ENCODE measurements around the gene GDA. TPM values are rescaled to one million over a fixed set of nuclear protein-coding genes. Genes with fewer than 3 reads are reported as not detected.

The GDA gene
- total and polyA plus RNA-seq, 2 of the 8 experiments (the other 6 are each of a cell fraction or from before 2014, with no cell fraction given) = 0.35 to 3.0 TPM

DNA sequence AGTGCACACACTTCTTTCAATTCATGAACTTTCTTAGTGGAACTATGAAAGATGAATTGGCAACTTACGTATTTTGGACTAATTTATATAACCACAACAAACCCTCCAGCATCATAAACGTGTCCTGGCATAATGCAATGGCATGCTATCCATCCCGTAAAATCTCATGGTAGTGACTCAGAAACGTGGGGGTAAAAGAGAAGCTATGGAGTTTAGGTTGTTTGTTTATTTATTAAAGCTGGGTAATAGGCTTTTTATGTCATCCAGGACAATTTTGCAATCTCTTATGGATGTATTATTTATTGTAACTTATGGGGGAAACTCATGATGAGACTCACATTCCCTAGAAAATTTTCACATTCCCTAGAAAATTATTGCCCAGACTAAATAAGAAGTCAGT is 106.3 kb downstream of the GDA start:
- no peaks in the 10 kb centered on the region for H3K79me2 ChIP-seq (ENCODE audit: control insufficient read depth in 1 of 2, insufficient read depth in 2 of 2, low read length in 2 of 2)
- no peak overlapping the region for H2BK12ac ChIP-seq (ENCODE audit: low read depth, low read length)
- no peak overlapping the region for H2BK120ac ChIP-seq (replicated peaks; ENCODE audit: low read depth, low read length)
- H3K9me3 ChIP-seq (ENCODE audit: insufficient read depth in 2 of 2, low read depth in 1 of 2, low read length in 1 of 2) = peaks cover 4 to 8% of the 10 kb centered on the region in 2 experiments; a peak in 3 of 4 replicates
- H3K4me1 ChIP-seq (replicated peaks in 1 of 4; ENCODE audit: control insufficient read depth in 3 of 4, insufficient read depth in 4 of 4, low read length in 3 of 4) = no peaks in the 10 kb centered on the region
- ChIA-PET POLR2A (ENCODE audit: partially characterized antibody) (no interaction called here), CTCF (ENCODE audit: partially characterized antibody) (no interaction called here)
- H3K4me2 ChIP-seq (ENCODE audit: insufficient read depth in 1 of 2, low read depth in 2 of 2, low read length in 2 of 2) = no peak overlapping the region
- H4K5ac ChIP-seq (ENCODE audit: insufficient read length, low read depth, low read length) = no peak overlapping the region
- no peak overlapping the region for H3K18ac ChIP-seq (ENCODE audit: extremely low read depth, low read length)
- no peaks in the 10 kb centered on the region for H3K36me3 ChIP-seq (ENCODE audit: control insufficient read depth in 2 of 4, insufficient read depth in 4 of 4, low read length in 3 of 4)
- H4K8ac ChIP-seq (ENCODE audit: extremely low read depth, insufficient read depth, low read length) = no peak overlapping the region
- no peaks in the 10 kb centered on the region for H3K79me1 ChIP-seq (ENCODE audit: low read depth, low read length)
- H3K4me3 ChIP-seq (ENCODE audit: extremely low read depth in 1 of 4, insufficient read depth in 2 of 4, low read depth in 3 of 4, low read length in 4 of 4) = no peak overlapping the region
- H3K27me3 ChIP-seq (replicated peaks in 1 of 4; ENCODE audit: control insufficient read depth in 3 of 4, extremely low read depth in 1 of 4, insufficient read depth in 3 of 4, low read length in 3 of 4) = no peaks in the 10 kb centered on the region
- no peak for FAIRE-seq
- WGBS, 2 experiments (ENCODE audit: extremely low coverage in 1 of 2, insufficient coverage in 1 of 2, insufficient read length in 1 of 2, insufficient replicate concordance in 2 of 2, low coverage in 1 of 2, low lambda C conversion rate in 2 of 2, missing lambda C conversion rate in 1 of 2) = 81% methylated on average over 4 of the region's 4 CpGs; no CpG with 5 or more reads in 1 of the 2 experiments
- no peaks in the 10 kb centered on the region for H3K23me2 ChIP-seq (ENCODE audit: low read depth, low read length)
- H2AFZ ChIP-seq (ENCODE audit: low read length) = no peak overlapping the region
- no peak overlapping the region for H2BK5ac ChIP-seq (ENCODE audit: low read depth, low read length)
- H2BK15ac ChIP-seq (ENCODE audit: low read length) = no peak overlapping the region
- no peak overlapping the region for H3K27ac ChIP-seq (ENCODE audit: low read depth, low read length)
- no peak overlapping the region for H3K4ac ChIP-seq (replicated peaks; ENCODE audit: insufficient read length, low read depth, low read length)
- no peak overlapping the region for H3K23ac ChIP-seq (ENCODE audit: insufficient read length)
- H2AK5ac ChIP-seq (ENCODE audit: low read depth, low read length) = no peak overlapping the region
- no peak overlapping the region for H3K14ac ChIP-seq (ENCODE audit: insufficient read length)
- no peaks in the 10 kb centered on the region for H4K20me1 ChIP-seq (replicated peaks in 1 of 2; ENCODE audit: control insufficient read depth in 1 of 2, insufficient read depth in 2 of 2, low read length in 2 of 2)
- no peak overlapping the region for H3K56ac ChIP-seq (replicated peaks; ENCODE audit: insufficient read length, low read depth, low read length)
- no peak overlapping the region for H2BK20ac ChIP-seq (ENCODE audit: low read length)
- H3K9ac ChIP-seq (replicated peaks in 1 of 4; ENCODE audit: extremely low read depth in 1 of 4, low read depth in 3 of 4, low read length in 3 of 4) = no peak overlapping the region
- no peak for DNase-seq (ENCODE audit: low read depth in 1 of 2, low spot score in 2 of 2)
- H4K91ac ChIP-seq (replicated peaks; ENCODE audit: insufficient read length, low read length) = no peak overlapping the region
- no peak for TF ChIP-seq SP1 (IDR thresholded peaks at IDR 0.05; ENCODE audit: low read depth, low read length)
- TF ChIP-seq KDM5A (IDR thresholded peaks at IDR 0.05; ENCODE audit: low read length) = no peak
- TF ChIP-seq, protein P1, sequence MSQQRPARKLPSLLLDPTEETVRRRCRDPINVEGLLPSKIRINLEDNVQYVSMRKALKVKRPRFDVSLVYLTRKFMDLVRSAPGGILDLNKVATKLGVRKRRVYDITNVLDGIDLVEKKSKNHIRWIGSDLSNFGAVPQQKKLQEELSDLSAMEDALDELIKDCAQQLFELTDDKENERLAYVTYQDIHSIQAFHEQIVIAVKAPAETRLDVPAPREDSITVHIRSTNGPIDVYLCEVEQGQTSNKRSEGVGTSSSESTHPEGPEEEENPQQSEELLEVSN (IDR thresholded peaks at IDR 0.05) = no peak
- no peak for TF ChIP-seq PHF8 (conservative IDR thresholded peaks at IDR 0.05; ENCODE audit: low read depth, low read length)
- no peak for TF ChIP-seq YY1 (IDR thresholded peaks at IDR 0.05; ENCODE audit: low read depth, low read length)
- no peak for TF ChIP-seq ATF2 (IDR thresholded peaks at IDR 0.05; ENCODE audit: low read length)
- no peak for TF ChIP-seq TCF12 (IDR thresholded peaks at IDR 0.05; ENCODE audit: low read depth, low read length)
- TF ChIP-seq RNF2 (IDR thresholded peaks at IDR 0.05; ENCODE audit: borderline replicate concordance, low read depth, low read length, missing control alignments, poor library complexity, severe bottlenecking) = no peak
- TF ChIP-seq BRCA1 (IDR thresholded peaks at IDR 0.05; ENCODE audit: low read depth, low read length) = no peak
- no peak for TF ChIP-seq SUZ12 (IDR thresholded peaks at IDR 0.05; ENCODE audit: low read length)
- no peak for TF ChIP-seq FOSL1 (IDR thresholded peaks at IDR 0.05; ENCODE audit: insufficient read depth, low read depth, low read length)
- TF ChIP-seq CEBPB (IDR thresholded peaks at IDR 0.05; ENCODE audit: low read depth, low read length) = no peak
